Activated naive CD4-positive, alpha-beta T cell treated with anti-CD3 and anti-CD28 coated beads for 36 hours (primary cell): ENCODE data around the gene ITGB4. TPM values are rescaled to one million over a fixed set of nuclear protein-coding genes. Genes with fewer than 3 reads are reported as not detected.
A peak's percentile ranks its signal among the peaks of the same experiment; 100 is the strongest.

ENCODE experiments used
- CTCF ChIA-PET: fragments of 350-600 bp; sonication (Branson Sonifier 250); formaldehyde crosslinking; loops from one replicate; lab custom pipeline; 2021; ENCODE audit warnings: antibody characterized with exemption; lab: Charles Lee
- DNase-seq: peaks from one replicate; pipeline ENCODE4 v3.0.0-alpha.2; 2020
- H3K27ac Mint-ChIP-seq: one replicate; pipeline ENCODE4 v1.8.0; 2021; ENCODE audit warnings: mild to moderate bottlenecking, mixed read lengths
- H3K27me3 Mint-ChIP-seq: one replicate; pipeline ENCODE4 v1.8.0; 2021; ENCODE audit warnings: low read depth, mixed read lengths
- H3K36me3 Mint-ChIP-seq: one replicate; pipeline ENCODE4 v1.8.0; 2021; ENCODE audit warnings: low read depth, mixed read lengths
- H3K4me1 Mint-ChIP-seq: one replicate; pipeline ENCODE4 v1.8.0; 2021; ENCODE audit warnings: low read depth, mixed read lengths
- H3K4me3 Mint-ChIP-seq: one replicate; pipeline ENCODE4 v1.8.0; 2021; ENCODE audit warnings: mild to moderate bottlenecking, moderate library complexity, mixed read lengths
- H3K9me3 Mint-ChIP-seq: one replicate; pipeline ENCODE4 v1.8.0; 2021; ENCODE audit warnings: mixed read lengths
- intact Hi-C: fragments of 100-400 bp; cut with micrococcal nuclease; formaldehyde crosslinking; loops from one replicate; pipeline ENCODE4 v1.15.1; 2023
- total RNA-seq, 2 experiments: library from RNA; stranded (reverse); gene quantifications; one replicate each; pipeline ENCODE4 v1.2.3, GENCODE V29; 2021

Gene ITGB4
- total RNA-seq, 2 experiments from 2014 or later = 0.83 to 1.0 TPM

GRCh38 chr17:75734674-75735294 is 13.5 kb downstream of the ITGB4 start:
- H3K27me3 Mint-ChIP-seq = no peaks in the 10 kb centered on the region
- CTCF ChIA-PET = interaction anchor here (0.9 kb wide), 1 partner anchor 13 kb away, joined by 4 read pairs; no protein-coding TSS in a partner anchor
- no peaks in the 10 kb centered on the region for H3K36me3 Mint-ChIP-seq
- H3K4me3 Mint-ChIP-seq = no peak overlapping the region
- peaks cover 3% of the 10 kb centered on the region for H3K4me1 Mint-ChIP-seq
- intact Hi-C loops = no loop called here
- no peak for DNase-seq
- H3K27ac Mint-ChIP-seq = no peak overlapping the region
- no peaks in the 10 kb centered on the region for H3K9me3 Mint-ChIP-seq

GRCh38 chr17:75736173-75736835 is 15.0 kb downstream of the ITGB4 start:
- H3K4me1 Mint-ChIP-seq = peaks cover 3% of the 10 kb centered on the region
- intact Hi-C loops = no loop called here
- no peak for DNase-seq
- no peaks in the 10 kb centered on the region for H3K9me3 Mint-ChIP-seq
- H3K27ac Mint-ChIP-seq = no peak overlapping the region
- H3K27me3 Mint-ChIP-seq = no peaks in the 10 kb centered on the region
- no peak overlapping the region for H3K4me3 Mint-ChIP-seq
- CTCF ChIA-PET = interaction anchor here (0.8 to 1.0 kb wide), 2 partner anchors 9 to 12 kb away, joined by 3 to 5 read pairs; no protein-coding TSS in a partner anchor
- H3K36me3 Mint-ChIP-seq = no peaks in the 10 kb centered on the region

DNA sequence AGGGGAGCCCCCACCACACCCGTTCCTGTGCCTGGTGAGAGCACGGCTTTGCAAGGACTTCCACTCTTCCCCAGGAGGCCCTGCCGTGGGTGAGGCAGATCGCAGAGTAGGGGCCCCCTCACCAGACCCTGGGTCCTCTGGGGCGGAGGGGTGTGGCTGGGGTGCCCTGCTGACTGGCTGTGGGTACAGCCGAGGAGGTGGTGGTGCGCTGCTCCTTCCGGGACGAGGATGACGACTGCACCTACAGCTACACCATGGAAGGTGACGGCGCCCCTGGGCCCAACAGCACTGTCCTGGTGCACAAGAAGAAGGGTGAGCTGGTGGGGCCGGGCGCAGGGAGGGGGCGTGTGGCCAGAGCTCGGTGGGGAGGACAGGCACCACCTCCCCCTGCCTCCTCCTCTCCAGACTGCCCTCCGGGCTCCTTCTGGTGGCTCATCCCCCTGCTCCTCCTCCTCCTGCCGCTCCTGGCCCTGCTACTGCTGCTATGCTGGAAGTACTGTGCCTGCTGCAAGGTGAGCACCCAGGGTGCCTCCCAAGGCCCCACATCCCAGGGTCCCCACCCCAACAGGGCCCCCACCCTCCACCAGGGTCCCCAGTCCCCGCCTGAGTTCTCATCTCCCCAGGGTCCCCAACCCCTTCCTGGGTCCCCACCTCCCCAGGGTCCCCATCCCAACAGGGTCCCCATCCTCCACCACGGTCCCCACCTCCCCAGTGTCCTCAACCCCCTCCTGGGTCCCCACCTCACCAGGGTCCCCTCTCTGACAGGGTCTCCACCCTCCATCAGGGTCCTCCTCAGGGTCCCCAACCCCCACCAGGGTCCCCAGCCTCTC is 16.1 kb downstream of the ITGB4 start:
- no peak for DNase-seq
- no peak overlapping the region for H3K27ac Mint-ChIP-seq
- CTCF ChIA-PET = interaction anchor here (0.8 to 2.7 kb wide), 6 partner anchors 8 to 136 kb away, joined by 3 to 25 read pairs (median 6); partner anchors contain the start of gene SMIM5
- H3K27me3 Mint-ChIP-seq = no peaks in the 10 kb centered on the region
- no peaks in the 10 kb centered on the region for H3K9me3 Mint-ChIP-seq
- intact Hi-C loops = no loop called here
- H3K36me3 Mint-ChIP-seq = no peaks in the 10 kb centered on the region
- H3K4me3 Mint-ChIP-seq = no peak overlapping the region
- peaks cover 3% of the 10 kb centered on the region for H3K4me1 Mint-ChIP-seq

DNA sequence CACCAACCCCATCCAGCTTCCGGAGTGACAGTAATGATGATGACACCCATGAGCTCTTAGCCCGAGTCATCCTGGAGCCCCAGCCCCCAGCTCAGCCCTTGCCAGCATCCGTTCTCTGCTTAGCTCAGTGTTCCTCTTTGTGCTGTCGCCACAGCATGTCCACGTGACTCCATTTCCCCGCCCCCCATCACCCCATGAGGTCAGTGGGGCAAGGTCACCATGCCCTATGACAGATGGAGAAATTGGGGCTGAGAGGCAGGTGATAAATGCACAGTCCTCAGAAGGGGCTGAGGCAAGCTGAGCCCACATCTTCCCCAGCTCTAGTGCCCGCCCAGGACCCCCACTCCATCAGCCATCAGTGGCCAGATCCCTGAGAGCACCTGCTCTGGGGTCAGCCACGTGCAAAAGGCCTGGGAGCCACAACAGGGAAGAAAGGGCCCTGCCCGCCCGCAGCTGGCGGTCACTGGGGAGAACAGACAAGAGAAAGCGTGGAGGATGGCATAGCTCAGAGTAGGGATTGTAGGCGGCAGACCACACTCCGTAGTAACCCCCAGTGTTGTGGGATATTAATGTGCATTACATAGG is 17.1 kb downstream of the ITGB4 start:
- peaks cover 3% of the 10 kb centered on the region for H3K4me1 Mint-ChIP-seq
- no peaks in the 10 kb centered on the region for H3K9me3 Mint-ChIP-seq
- peak; percentile 65 for DNase-seq
- intact Hi-C loops = no loop called here
- H3K4me3 Mint-ChIP-seq = no peak overlapping the region
- no peak overlapping the region for H3K27ac Mint-ChIP-seq
- H3K36me3 Mint-ChIP-seq = no peaks in the 10 kb centered on the region
- no peaks in the 10 kb centered on the region for H3K27me3 Mint-ChIP-seq
- CTCF ChIA-PET = interaction anchor here (0.7 to 2.7 kb wide), 6 partner anchors 11 to 306 kb away, joined by 3 to 25 read pairs (median 5); partner anchors contain the start of gene SMIM5

DNA sequence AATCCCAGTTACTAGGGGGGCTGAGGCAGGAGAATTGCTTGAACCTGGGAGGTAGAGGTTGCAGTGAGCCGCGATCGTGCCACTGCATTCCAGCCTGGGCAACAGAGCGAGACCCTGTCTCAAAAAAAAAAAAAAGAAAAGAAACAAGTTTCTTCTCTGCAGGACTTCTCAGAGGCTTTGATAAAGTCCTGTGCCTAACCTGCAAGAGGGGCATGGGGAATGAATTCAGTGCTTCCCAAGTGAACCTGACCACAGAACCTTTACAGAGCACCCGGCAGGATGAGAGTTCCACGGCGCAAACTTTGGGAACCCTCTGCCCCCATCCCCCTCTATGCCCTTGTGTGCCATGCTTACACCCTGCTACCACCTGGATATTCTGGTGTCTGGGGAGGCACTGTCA is 17.9 kb downstream of the ITGB4 start:
- H3K27me3 Mint-ChIP-seq = no peaks in the 10 kb centered on the region
- CTCF ChIA-PET = interaction anchor here (0.6 to 2.7 kb wide), 6 partner anchors 10 to 138 kb away, joined by 3 to 25 read pairs (median 6); partner anchors contain the start of gene SMIM5
- no peak for DNase-seq

GRCh38 chr17:75739801-75740200 is 18.5 kb downstream of the ITGB4 start:
- intact Hi-C loops = no loop called here
- CTCF ChIA-PET = interaction anchor here (1.5 to 2.7 kb wide), 2 partner anchors 9 to 14 kb away, joined by 6 to 25 read pairs; no protein-coding TSS in a partner anchor
- Mint-ChIP-seq H3K4me1 (peaks cover 3% of the 10 kb centered on the region), H3K4me3 (no peak overlapping the region), H3K27me3 (no peaks in the 10 kb centered on the region), H3K27ac (no peak overlapping the region), H3K9me3 (no peaks in the 10 kb centered on the region), H3K36me3 (no peaks in the 10 kb centered on the region)
- no peak for DNase-seq

More for the DNA sequence above, 17.9 kb downstream of the ITGB4 start:
- intact Hi-C loops = no loop called here
- Mint-ChIP-seq H3K27ac (no peak overlapping the region), H3K36me3 (no peaks in the 10 kb centered on the region), H3K4me3 (no peak overlapping the region), H3K4me1 (peaks cover 3% of the 10 kb centered on the region), H3K9me3 (no peaks in the 10 kb centered on the region)

DNA sequence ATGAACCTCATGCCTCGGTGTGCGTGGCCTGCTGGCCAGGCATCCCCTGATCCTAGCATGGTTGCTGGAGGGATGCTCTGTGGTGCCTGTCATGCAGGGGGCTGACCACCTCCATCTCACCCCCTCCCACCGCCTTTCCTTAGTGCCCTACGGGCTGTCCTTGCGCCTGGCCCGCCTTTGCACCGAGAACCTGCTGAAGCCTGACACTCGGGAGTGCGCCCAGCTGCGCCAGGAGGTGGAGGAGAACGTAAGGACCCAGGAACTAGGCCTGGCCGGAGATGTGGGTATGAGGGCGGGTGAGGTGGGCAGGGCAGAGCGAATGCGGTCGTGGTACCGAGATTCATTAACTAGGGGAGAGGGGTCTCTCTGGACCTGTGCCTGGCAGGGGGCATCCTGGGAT is 19.0 kb downstream of the ITGB4 start:
- H3K4me3 Mint-ChIP-seq = no peak overlapping the region
- H3K36me3 Mint-ChIP-seq = no peaks in the 10 kb centered on the region
- H3K9me3 Mint-ChIP-seq = no peaks in the 10 kb centered on the region
- DNase-seq = no peak
- intact Hi-C loops = no loop called here
- peaks cover 3% of the 10 kb centered on the region for H3K4me1 Mint-ChIP-seq
- no peaks in the 10 kb centered on the region for H3K27me3 Mint-ChIP-seq
- CTCF ChIA-PET = interaction anchor here (0.8 to 2.7 kb wide), 3 partner anchors 9 to 107 kb away, joined by 3 to 25 read pairs (median 6); partner anchors contain the start of gene SMIM5
- H3K27ac Mint-ChIP-seq = no peak overlapping the region

DNA sequence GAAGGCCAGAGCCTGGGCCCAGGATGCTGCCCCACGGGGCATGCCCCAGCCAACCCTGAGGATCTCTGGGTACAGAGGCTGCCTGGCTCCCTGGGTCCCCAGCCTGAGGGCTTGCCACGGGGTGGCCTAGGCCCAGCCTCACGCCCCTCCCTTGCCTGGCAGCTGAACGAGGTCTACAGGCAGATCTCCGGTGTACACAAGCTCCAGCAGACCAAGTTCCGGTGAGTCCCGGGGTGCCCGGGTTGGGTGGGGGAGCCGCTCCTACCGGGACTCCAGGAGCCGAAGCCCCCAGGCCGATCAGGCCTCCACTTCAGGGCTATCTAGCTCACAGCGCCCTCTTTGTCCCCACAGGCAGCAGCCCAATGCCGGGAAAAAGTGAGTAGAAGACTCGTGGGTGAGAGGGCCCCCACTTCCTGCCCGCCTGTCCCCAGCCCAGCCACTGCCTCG is 19.4 kb downstream of the ITGB4 start:
- Mint-ChIP-seq H3K4me1 (peaks cover 3% of the 10 kb centered on the region), H3K4me3 (no peak overlapping the region), H3K27ac (no peak overlapping the region), H3K27me3 (no peaks in the 10 kb centered on the region), H3K9me3 (no peaks in the 10 kb centered on the region), H3K36me3 (no peaks in the 10 kb centered on the region)
- CTCF ChIA-PET = interaction anchor here (0.8 to 1.5 kb wide), 2 partner anchors 13 to 108 kb away, joined by 3 to 6 read pairs; partner anchors contain the start of gene SMIM5
- intact Hi-C loops = no loop called here
- no peak for DNase-seq

- H3K27ac Mint-ChIP-seq = no peak overlapping the region
- no peaks in the 10 kb centered on the region for H3K9me3 Mint-ChIP-seq
- H3K4me3 Mint-ChIP-seq = no peak overlapping the region
- no peaks in the 10 kb centered on the region for H3K27me3 Mint-ChIP-seq
- no peak for DNase-seq
- CTCF ChIA-PET = interaction anchor here (1.1 to 1.2 kb wide), 2 partner anchors 69 to 108 kb away, joined by 3 to 4 read pairs; no protein-coding TSS in a partner anchor
- intact Hi-C loops = no loop called here
- peaks cover 3% of the 10 kb centered on the region for H3K4me1 Mint-ChIP-seq
- no peaks in the 10 kb centered on the region for H3K36me3 Mint-ChIP-seq
Observed at GRCh38 chr17:75742337-75742736, 21.1 kb downstream of the ITGB4 start.

DNA sequence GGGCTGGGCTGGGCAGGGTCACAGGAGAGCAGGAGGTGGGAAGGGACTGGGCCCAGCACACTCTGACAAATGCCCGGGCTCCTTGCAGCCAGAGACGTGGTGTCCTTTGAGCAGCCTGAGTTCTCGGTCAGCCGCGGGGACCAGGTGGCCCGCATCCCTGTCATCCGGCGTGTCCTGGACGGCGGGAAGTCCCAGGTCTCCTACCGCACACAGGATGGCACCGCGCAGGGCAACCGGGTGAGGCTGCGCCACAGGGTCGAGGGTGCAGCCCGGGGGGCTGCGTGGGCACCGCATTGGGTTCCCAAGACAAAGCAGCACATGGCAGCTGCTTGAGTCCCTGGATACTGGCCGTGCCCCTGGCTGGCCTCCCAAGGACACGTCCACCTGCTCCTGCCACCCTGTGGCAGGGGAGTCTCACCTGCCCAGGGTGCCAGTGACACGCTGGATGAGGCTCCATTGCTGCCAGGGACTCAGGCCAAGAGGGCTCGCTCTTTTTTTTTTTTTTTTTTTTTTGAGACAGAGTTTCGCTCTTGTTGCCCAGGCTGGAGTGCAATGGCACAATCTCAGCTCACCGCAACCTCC is 22.5 kb downstream of the ITGB4 start:
- CTCF ChIA-PET = interaction anchor here (0.6 to 8.0 kb wide), 2 partner anchors 16 to 111 kb away, joined by 3 to 166 read pairs; partner anchors contain the start of gene SMIM5
- DNase-seq = no peak
- Mint-ChIP-seq H3K27me3 (no peaks in the 10 kb centered on the region), H3K27ac (no peak overlapping the region), H3K36me3 (no peaks in the 10 kb centered on the region), H3K4me3 (no peak overlapping the region), H3K4me1 (peaks cover 3% of the 10 kb centered on the region), H3K9me3 (no peaks in the 10 kb centered on the region)
- intact Hi-C loops = no loop called here

- no peak overlapping the region for H3K27ac Mint-ChIP-seq
- no peak for DNase-seq
- peaks cover 9% of the 10 kb centered on the region for H3K4me1 Mint-ChIP-seq
- CTCF ChIA-PET = interaction anchor here (0.6 to 8.6 kb wide), 38 partner anchors 10 to 324 kb away, joined by 3 to 166 read pairs (median 5); partner anchors contain the start of genes GALK1, RECQL5, SAP30BP and SMIM5
- H3K4me3 Mint-ChIP-seq = no peak overlapping the region
- intact Hi-C loops = loop anchor here (1.0 to 2.0 kb wide), 3 partner anchors 73 to 115 kb away; partner anchors contain the start of genes RECQL5, SAP30BP and SMIM5
- H3K9me3 Mint-ChIP-seq = no peaks in the 10 kb centered on the region
- H3K27me3 Mint-ChIP-seq = no peaks in the 10 kb centered on the region
- H3K36me3 Mint-ChIP-seq = no peaks in the 10 kb centered on the region
Observed at GRCh38 chr17:75748706-75749105, 27.4 kb downstream of the ITGB4 start.
